GM18499 (cell line): ENCODE measurements around the gene ALCAM.
"Not testable (repeated sequence)": the region's sequence is repeated elsewhere in the genome, so short reads cannot be mapped to it uniquely, and the experiment has no call there.

Source experiments
- ATAC-seq: cut with Tn5 transposase; IDR thresholded peaks from one replicate; pipeline ENCODE4 v1.9.1; 2021; ENCODE audit warnings: moderate number of reproducible peaks; ENCODE audit not compliant: insufficient read depth, unreplicated experiment

Gene ALCAM

GRCh38 chr3:105561876-105562275 is 195.2 kb downstream of the ALCAM start:
- no peak for ATAC-seq

GRCh38 chr3:105564546-105565288 is 198.0 kb downstream of the ALCAM start:
- no peak for ATAC-seq

DNA sequence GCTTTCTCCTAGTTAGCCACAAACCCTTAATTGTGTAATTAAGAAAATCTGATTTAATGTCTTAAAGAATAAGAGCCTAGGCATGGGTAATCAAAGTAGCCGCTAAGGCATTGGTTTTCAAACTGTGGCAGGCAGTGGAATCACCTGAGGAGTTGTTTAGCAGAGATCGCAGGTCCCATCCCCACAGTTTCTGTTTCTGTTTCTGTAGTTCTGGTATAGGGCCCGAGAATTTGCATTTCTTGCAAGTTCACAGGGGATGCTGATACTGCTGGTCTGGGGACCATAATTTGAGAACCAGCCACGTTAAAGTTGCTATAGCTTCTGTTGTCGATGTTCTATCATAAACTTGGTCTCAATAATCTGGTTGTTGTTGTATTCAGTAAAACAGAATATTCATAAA is 204.3 kb downstream of the ALCAM start:
- no peak for ATAC-seq

GRCh38 chr3:105572501-105572900 is 205.8 kb downstream of the ALCAM start:
- no peak for ATAC-seq

DNA sequence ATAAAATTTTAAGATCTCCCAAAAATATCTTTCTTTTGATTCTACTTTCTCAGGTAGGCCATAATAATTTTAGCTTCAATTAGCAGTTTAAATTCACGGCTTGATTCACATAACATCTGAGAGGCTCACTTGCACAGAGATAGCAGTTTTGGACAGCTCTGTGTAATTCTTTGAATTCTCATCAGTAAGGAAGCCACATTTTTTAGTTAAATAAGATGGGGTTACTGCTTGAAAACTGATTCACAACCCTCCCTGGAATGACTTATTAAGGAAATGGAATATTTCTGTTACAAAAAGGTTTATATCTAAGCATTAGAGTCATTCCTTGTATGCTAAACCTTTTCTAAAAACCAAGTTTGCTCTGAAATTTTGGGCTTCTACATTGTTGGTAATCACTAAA is 212.7 kb downstream of the ALCAM start:
- ATAC-seq = no peak

DNA sequence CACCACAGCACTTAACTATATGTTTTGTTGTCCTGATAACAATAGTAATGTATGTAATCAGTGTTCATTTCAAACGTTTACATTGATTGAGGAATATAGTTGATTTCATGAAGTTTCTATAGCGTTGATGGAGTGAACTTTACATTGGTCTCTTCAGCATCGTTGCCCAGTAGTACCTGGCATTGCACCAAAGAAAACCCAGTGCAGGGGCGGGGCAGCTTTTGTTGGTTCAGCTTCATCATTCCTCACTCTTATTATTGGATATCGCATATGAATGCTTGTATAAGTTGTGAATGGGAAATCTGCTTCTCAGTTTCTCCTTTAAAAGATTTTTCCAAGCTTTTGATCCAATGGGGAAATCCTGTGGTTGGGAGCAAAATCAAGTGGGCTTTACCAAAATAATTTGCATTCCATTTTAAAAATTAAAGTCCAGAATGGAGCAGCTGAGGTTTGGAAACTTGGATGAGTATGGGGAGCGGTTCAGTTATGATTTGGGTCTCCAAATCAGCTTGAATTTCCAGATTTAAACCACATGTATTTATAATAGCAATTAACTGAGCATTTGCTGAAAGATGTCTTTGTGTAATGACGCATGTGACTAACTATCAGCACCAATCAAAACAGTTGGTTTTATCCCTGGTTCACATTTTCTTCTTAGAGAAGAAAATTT is 213.7 kb downstream of the ALCAM start:
- no peak for ATAC-seq

- ATAC-seq = no peak
Observed at GRCh38 chr3:105582015-105582414, 215.3 kb downstream of the ALCAM start.

DNA sequence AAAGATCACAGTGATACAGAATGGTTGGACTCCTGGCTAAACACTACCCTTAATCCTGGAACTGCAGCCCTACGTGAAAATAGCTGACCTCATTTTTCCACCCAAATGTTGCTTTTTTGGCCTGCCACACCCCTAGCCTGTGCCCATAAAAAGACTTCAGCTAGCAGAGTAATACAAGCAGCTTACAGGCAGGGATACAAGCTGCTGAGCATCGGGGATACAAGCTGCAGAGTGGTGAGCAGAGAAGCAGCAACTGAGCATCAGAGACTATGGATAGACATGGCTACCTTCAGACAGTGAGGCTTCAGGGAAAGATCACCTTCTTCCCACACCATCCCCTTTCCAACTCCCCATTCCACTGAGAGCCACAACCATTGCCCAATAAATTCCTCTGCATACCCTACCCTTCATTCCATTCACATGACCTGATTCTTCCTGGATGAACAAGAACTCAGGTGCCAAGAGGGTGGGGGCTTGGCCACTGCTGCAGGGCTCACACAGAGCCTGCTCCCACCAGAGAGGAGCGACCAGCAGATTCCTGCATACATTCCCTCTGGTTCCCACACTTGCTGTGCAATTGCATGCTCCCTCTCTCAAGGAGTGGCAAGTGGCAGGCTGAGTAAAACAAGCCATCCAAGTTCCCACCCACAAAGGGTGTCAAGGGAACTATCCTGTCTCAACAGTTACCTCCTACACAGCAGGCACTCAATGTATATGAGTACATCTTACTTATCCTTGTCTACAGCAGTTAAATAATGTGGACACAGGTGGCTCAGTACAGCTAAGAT is 217.5 kb downstream of the ALCAM start:
- ATAC-seq = no peak

GRCh38 chr3:105593315-105593714 is 226.6 kb downstream of the ALCAM start:
- no peak for ATAC-seq

DNA sequence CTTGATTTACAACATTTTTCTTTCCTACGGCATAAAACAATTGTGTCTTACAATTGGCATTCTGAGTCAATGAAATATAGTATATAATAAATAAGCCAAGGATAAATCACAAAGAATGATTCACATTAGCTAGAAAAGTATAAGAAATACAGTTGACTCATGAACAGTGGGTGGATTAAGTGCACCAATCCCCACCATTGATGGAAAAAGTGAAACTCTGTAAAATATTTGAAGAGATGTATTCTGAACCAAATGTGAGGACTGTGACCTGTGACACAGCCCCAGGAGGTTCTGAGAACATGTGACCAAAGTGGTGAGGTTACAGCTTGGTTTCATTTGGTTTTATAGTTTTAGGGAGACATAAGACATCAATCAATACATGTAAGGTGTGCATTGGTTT is 227.5 kb downstream of the ALCAM start:
- no peak for ATAC-seq

- ATAC-seq = no peak
Observed at GRCh38 chr3:105598042-105598796, 231.5 kb downstream of the ALCAM start.

GRCh38 chr3:105599350-105599749 is 232.6 kb downstream of the ALCAM start:
- no peak for ATAC-seq

DNA sequence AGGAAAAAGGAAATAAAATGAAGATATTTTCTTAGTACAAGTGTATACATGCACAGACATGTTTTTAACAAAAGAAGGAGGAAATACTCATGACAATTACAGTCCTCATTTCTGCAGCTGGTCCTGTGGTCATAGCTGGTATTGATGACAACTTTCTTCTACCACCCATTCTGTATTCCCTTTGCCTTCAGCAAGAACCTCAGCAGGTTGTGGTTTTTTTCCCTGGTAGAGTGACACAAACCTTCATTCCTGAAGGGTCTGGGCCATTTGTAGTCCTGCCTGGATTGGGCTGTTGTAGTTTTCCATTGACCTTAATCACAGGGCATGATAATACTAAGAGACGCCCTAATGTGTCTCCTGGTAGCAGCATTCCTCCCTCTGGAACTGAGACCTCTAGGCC is 235.0 kb downstream of the ALCAM start:
- ATAC-seq = not testable (repeated sequence)

- ATAC-seq = not testable (repeated sequence)
Observed at GRCh38 chr3:105602286-105602685, 235.6 kb downstream of the ALCAM start.

- ATAC-seq = not testable (repeated sequence)
Observed at GRCh38 chr3:105603516-105603915, 236.8 kb downstream of the ALCAM start.

- ATAC-seq = no peak
Observed at GRCh38 chr3:105606016-105606415, 239.3 kb downstream of the ALCAM start.

DNA sequence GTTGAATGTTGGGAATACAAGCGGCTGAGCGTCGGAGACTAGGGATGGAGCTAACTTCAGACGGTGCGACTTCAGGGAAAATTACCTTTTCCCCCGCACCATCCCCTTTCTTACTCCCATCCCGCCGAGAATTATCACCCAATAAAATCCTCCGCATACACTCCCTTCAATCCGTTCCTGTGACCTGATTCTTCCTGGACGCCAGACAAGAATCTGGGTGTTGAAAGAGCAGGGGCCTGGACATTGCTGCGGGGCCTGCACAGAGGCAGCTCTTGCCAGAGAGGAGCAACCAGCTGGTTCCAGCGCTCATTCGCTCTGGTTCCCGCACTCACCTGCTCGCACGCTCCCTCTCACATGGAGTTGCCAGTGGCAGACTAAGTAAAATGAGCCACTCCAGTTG is 241.9 kb downstream of the ALCAM start:
- no peak for ATAC-seq

GRCh38 chr3:105610473-105610872 is 243.8 kb downstream of the ALCAM start:
- no peak for ATAC-seq

DNA sequence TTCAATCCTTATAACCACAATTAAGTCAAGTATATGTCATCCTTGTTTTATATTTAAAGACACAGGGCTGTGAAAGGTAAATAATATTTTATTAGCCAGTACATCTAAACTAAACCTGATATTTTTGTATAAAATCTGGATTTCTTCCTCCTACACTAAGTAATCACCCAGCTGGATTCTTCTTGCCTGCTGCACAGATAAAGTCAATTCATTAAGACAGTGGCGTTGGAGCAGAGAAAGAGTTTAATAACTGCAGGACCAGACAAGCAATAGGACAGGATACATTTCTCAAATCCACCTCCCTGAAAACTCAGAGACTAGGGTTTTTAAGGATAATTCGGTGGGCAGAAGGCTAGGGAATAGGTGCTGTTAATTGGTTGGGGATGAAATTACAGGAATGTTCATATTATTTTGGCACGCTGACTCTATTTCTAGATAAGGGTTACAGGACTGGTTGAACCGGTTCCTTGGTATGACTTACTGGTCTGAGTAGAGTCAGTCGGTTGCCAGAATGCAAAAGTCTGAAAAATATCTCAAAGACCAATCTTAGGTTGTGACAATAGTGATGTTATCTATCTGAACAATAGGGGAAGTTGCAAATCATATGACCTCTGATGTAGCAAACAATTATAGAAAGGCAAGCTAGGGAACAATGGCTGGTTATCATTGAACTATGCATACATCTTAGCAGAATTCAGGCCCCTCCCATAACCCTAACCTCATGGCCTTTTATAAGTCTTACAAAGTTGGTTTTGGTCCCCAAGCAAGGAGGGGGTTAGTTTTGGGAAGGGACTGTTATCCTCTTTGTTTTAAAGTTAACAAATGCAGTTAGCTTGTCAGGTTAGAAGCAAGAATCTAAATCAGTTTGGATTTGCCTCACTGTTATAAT is 244.8 kb downstream of the ALCAM start:
- no peak for ATAC-seq

DNA sequence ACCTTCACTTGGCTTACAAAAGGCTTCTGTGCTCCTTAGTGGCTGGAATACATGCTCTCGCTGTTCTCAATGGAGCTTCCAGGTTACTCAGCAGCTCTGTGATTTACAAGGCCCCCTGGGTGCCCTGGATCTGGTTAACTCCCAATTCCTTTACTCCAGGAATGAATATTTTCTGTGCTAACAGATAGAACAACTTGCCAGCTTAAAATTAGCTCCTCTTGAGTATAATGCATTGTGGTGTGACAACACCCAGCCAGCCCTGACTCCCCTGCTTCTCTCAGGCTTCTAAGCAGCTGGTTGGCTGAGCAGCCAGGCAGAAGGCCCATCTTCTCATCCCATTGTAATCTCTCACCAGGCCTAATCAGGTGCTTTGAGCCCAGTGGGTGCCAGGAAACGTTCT is 246.4 kb downstream of the ALCAM start:
- ATAC-seq = no peak
